ENCODE measurements around the gene JAZF1. TPM values are rescaled to one million over a fixed set of nuclear protein-coding genes. Genes with fewer than 3 reads are reported as not detected.

JAZF1 gene
- total and polyA plus RNA-seq, 2 of the 8 experiments (the other 6 are each of a cell fraction or from before 2014, with no cell fraction given), result 2.6 to 21.8 TPM

DNA sequence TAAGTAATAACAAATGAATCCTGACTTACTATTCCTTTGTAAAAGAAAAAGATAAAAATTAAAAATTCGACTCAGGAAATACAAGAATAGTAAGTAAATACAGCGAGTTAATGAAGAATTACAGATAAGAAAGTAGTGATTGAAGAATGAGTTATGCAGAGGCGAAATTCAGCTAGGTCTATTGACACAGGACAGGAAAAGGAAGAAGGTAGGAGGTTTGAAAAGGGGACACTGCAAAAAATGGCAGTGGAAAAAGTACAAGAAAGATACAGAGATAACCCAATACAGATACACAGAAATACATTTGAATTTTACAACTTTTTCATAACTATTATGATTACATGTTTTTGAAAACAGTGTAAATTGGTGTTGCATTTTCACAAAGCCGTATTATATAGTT, 28.0 kb downstream of the JAZF1 start:
- DNase-seq (ENCODE audit: low read depth in 1 of 2, low spot score in 2 of 2), result no peak
- Histone ChIP-seq H3K4me3 (ENCODE audit: extremely low read depth in 1 of 4, insufficient read depth in 2 of 4, low read depth in 3 of 4, low read length in 4 of 4) (no peak overlapping the region), H3K27me3 (replicated peaks in 1 of 4; ENCODE audit: control insufficient read depth in 3 of 4, extremely low read depth in 1 of 4, insufficient read depth in 3 of 4, low read length in 3 of 4) (no peaks in the 10 kb centered on the region), H3K14ac (ENCODE audit: insufficient read length) (no peak overlapping the region), H3K4ac (replicated peaks; ENCODE audit: insufficient read length, low read depth, low read length) (no peak overlapping the region), H3K79me2 (ENCODE audit: control insufficient read depth in 1 of 2, insufficient read depth in 2 of 2, low read length in 2 of 2) (peaks cover 4 to 6% of the 10 kb centered on the region in 2 experiments; a peak in 3 of 4 replicates), H3K4me2 (ENCODE audit: insufficient read depth in 1 of 2, low read depth in 2 of 2, low read length in 2 of 2) (no peak overlapping the region), H2BK20ac (ENCODE audit: low read length) (no peak overlapping the region), H3K9me3 (ENCODE audit: insufficient read depth in 2 of 2, low read depth in 1 of 2, low read length in 1 of 2) (no peaks in the 10 kb centered on the region), H4K91ac (replicated peaks; ENCODE audit: insufficient read length, low read length) (no peak overlapping the region), H3K27ac (ENCODE audit: low read depth, low read length) (no peak overlapping the region), H2BK12ac (ENCODE audit: low read depth, low read length) (no peak overlapping the region), H4K8ac (ENCODE audit: extremely low read depth, insufficient read depth, low read length) (no peak overlapping the region), H2BK120ac (replicated peaks; ENCODE audit: low read depth, low read length) (no peak overlapping the region), H3K23ac (ENCODE audit: insufficient read length) (no peak overlapping the region), H3K9ac (replicated peaks in 1 of 4; ENCODE audit: extremely low read depth in 1 of 4, low read depth in 3 of 4, low read length in 3 of 4) (no peak overlapping the region), H3K36me3 (ENCODE audit: control insufficient read depth in 2 of 4, insufficient read depth in 4 of 4, low read length in 3 of 4) (no peaks in the 10 kb centered on the region; a peak in 1 of 8 replicates), H3K79me1 (ENCODE audit: low read depth, low read length) (peaks cover 2% of the 10 kb centered on the region; the same call in 1 of the 2 replicates), H3K4me1 (replicated peaks in 1 of 4; ENCODE audit: control insufficient read depth in 3 of 4, insufficient read depth in 4 of 4, low read length in 3 of 4) (peaks cover 0 to 7% (median 3%) of the 10 kb centered on the region in 4 experiments; a peak in 2 of 7 replicates), H3K23me2 (ENCODE audit: low read depth, low read length) (no peaks in the 10 kb centered on the region), H2AK5ac (ENCODE audit: low read depth, low read length) (no peak overlapping the region), H3K18ac (ENCODE audit: extremely low read depth, low read length) (no peak overlapping the region), H2BK15ac (ENCODE audit: low read length) (no peak overlapping the region), H4K20me1 (replicated peaks in 1 of 2; ENCODE audit: control insufficient read depth in 1 of 2, insufficient read depth in 2 of 2, low read length in 2 of 2) (no peaks in the 10 kb centered on the region), H2AFZ (ENCODE audit: low read length) (no peak overlapping the region), H2BK5ac (ENCODE audit: low read depth, low read length) (no peak overlapping the region), H4K5ac (ENCODE audit: insufficient read length, low read depth, low read length) (no peak overlapping the region), H3K56ac (replicated peaks; ENCODE audit: insufficient read length, low read depth, low read length) (no peak overlapping the region)
- no peak for FAIRE-seq
- no peak for TF ChIP-seq GABPA (IDR thresholded peaks at IDR 0.05; ENCODE audit: borderline replicate concordance, insufficient read depth, low read length)
- TF ChIP-seq TAF7 (optimal IDR thresholded peaks at IDR 0.05; ENCODE audit: borderline replicate concordance, low read depth, low read length), result no peak
- TF ChIP-seq CHD1 (IDR thresholded peaks at IDR 0.05; ENCODE audit: low read depth, low read length), result no peak
- TF ChIP-seq RBBP5 (IDR thresholded peaks at IDR 0.05; ENCODE audit: borderline replicate concordance, low read depth, low read length), result no peak
- TF ChIP-seq HDAC2 (IDR thresholded peaks at IDR 0.05; ENCODE audit: borderline replicate concordance in 1 of 2, low read depth in 2 of 2, low read length in 2 of 2), result no peak
- no peak for TF ChIP-seq CTBP2 (IDR thresholded peaks at IDR 0.05; ENCODE audit: borderline replicate concordance, insufficient read depth, insufficient read length, low read length)
- no peak for TF ChIP-seq POLR2AphosphoS5 (IDR thresholded peaks at IDR 0.05; ENCODE audit: low read depth, low read length)
- CTCF ChIA-PET (ENCODE audit: partially characterized antibody), result no interaction called here
- 80 to 100% methylated on average over 1 to 4 of the region's 4 CpGs for WGBS, 2 experiments (ENCODE audit: extremely low coverage in 1 of 2, insufficient coverage in 1 of 2, insufficient read length in 1 of 2, insufficient replicate concordance in 2 of 2, low coverage in 1 of 2, low lambda C conversion rate in 2 of 2, missing lambda C conversion rate in 1 of 2)
- POLR2A ChIA-PET (ENCODE audit: partially characterized antibody), result interaction anchor here (0.7 kb wide), 1 partner anchor 17 kb away, joined by 3 read pairs; no protein-coding TSS in a partner anchor

Data from H1 (cell line).